Endothelial cell (in vitro differentiated cells): ENCODE measurements around the gene PLCB3. TPM values are rescaled to one million over a fixed set of nuclear protein-coding genes. Genes with fewer than 3 reads are reported as not detected.

Source experiments
- DNase-seq: peaks from one replicate; pipeline ENCODE4 v3.0.0; 2021; ENCODE audit warnings: low spot score
- H3K27ac Mint-ChIP-seq: one replicate; pipeline ENCODE4 v1.8.0; 2021; ENCODE audit warnings: mixed read lengths, inconsistent platforms; ENCODE audit not compliant: unreplicated experiment
- H3K27me3 Mint-ChIP-seq: one replicate; pipeline ENCODE4 v1.8.0; 2021; ENCODE audit warnings: mild to moderate bottlenecking, moderate library complexity, mixed read lengths, inconsistent platforms; ENCODE audit not compliant: unreplicated experiment
- H3K36me3 Mint-ChIP-seq: one replicate; pipeline ENCODE4 v1.8.0; 2021; ENCODE audit warnings: mild to moderate bottlenecking, low read depth, mixed read lengths, inconsistent platforms; ENCODE audit not compliant: unreplicated experiment
- H3K4me1 Mint-ChIP-seq: one replicate; pipeline ENCODE4 v1.8.0; 2021; ENCODE audit warnings: mild to moderate bottlenecking, mixed read lengths, inconsistent platforms; ENCODE audit not compliant: unreplicated experiment
- H3K4me3 Mint-ChIP-seq: one replicate; pipeline ENCODE4 v1.8.0; 2021; ENCODE audit warnings: mild to moderate bottlenecking, mixed read lengths, inconsistent platforms; ENCODE audit not compliant: unreplicated experiment
- H3K9me3 Mint-ChIP-seq: one replicate; pipeline ENCODE4 v1.8.0; 2021; ENCODE audit warnings: mixed read lengths, inconsistent platforms; ENCODE audit not compliant: unreplicated experiment
- total RNA-seq: library from RNA; stranded (reverse); fragmentation: NEBNext Ultra II Directional; extraction: Animal tissue kit (Norgen Biotek cat#: 25700); gene quantifications from one replicate; pipeline ENCODE4 v1.2.1, GENCODE V29; 2021; ENCODE audit not compliant: unreplicated experiment
- TF ChIP-seq, protein P1 (sequence below): fragments of 200-600 bp; sonication (generic); IDR thresholded peaks from one replicate; pipeline ENCODE4 v1.5.0; 2021; ENCODE audit warnings: antibody characterized with exemption; ENCODE audit not compliant: unreplicated experiment

Gene PLCB3
- total RNA-seq, 1 donor from 2014 or later = 51.0 TPM

DNA sequence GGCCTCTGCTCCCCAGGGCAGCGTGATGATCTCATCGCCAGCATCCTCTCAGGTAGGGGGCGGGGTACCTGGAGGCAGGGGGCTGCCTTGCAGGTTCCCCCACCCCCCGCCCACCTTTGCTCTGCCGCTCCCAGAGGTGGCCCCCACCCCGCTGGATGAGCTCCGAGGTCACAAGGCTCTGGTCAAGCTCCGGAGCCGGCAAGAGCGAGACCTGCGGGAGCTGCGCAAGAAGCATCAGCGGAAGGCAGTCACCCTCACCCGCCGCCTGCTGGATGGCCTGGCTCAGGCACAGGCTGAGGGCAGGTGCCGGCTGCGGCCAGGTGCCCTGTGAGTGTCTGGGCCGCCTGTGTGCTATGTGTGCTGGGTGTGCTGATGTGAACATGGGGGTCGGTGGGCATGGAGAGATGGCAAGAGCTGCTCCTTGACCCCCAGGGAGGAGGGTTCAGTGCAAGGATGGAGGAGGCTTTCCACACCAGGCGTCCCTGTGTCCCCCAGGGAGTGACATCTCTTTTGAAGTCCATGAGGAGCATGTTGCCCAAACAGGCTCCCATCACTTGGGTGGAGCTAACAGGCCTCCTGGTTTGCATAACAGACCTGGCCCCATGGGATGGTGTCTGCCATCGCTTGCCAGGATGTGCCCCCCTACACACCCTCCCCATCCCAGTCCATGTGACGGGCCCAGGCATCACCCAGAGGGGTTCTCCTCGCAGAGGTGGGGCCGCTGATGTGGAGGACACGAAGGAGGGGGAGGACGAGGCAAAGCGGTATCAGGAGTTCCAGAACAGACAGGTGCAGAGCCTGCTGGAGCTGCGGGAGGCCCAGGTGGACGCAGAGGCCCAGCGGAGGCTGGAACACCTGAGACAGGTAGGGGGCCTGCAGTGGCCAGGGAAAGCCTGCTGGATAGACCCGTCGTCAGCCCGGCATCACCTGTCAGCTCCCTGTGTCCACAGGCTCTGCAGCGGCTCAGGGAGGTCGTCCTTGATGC lies 14.1 kb downstream of the PLCB3 start:
- H3K4me1 Mint-ChIP-seq = peaks cover 21% of the 10 kb centered on the region
- no peaks in the 10 kb centered on the region for H3K9me3 Mint-ChIP-seq
- peaks cover 23% of the 10 kb centered on the region for H3K27me3 Mint-ChIP-seq
- DNase-seq = no peak
- no peak overlapping the region for H3K4me3 Mint-ChIP-seq
- H3K27ac Mint-ChIP-seq = no peak overlapping the region
- TF ChIP-seq, protein P1, sequence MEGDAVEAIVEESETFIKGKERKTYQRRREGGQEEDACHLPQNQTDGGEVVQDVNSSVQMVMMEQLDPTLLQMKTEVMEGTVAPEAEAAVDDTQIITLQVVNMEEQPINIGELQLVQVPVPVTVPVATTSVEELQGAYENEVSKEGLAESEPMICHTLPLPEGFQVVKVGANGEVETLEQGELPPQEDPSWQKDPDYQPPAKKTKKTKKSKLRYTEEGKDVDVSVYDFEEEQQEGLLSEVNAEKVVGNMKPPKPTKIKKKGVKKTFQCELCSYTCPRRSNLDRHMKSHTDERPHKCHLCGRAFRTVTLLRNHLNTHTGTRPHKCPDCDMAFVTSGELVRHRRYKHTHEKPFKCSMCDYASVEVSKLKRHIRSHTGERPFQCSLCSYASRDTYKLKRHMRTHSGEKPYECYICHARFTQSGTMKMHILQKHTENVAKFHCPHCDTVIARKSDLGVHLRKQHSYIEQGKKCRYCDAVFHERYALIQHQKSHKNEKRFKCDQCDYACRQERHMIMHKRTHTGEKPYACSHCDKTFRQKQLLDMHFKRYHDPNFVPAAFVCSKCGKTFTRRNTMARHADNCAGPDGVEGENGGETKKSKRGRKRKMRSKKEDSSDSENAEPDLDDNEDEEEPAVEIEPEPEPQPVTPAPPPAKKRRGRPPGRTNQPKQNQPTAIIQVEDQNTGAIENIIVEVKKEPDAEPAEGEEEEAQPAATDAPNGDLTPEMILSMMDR = no peak
- H3K36me3 Mint-ChIP-seq = peaks cover 17% of the 10 kb centered on the region

DNA sequence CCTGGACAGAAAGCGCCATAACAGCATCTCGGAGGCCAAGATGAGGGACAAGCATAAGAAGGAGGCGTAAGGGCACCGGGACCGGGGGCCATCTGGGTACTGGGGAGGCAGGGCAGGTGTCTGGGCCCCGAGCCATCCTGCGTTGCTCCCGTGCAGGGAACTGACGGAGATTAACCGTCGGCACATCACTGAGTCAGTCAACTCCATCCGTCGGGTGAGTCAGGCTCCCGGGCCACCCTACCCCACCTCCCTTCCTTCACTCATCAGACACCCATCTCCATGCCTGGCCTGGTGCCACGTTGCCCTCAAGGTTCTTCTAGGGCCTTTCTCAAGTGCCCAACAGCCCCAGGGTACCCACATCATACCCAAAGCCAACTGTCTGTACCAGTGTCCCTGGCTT lies 15.0 kb downstream of the PLCB3 start:
- H3K27me3 Mint-ChIP-seq = peaks cover 23% of the 10 kb centered on the region
- peaks cover 17% of the 10 kb centered on the region for H3K36me3 Mint-ChIP-seq
- DNase-seq = no peak
- peaks cover 21% of the 10 kb centered on the region for H3K4me1 Mint-ChIP-seq
- no peak overlapping the region for H3K27ac Mint-ChIP-seq
- no peak overlapping the region for H3K4me3 Mint-ChIP-seq
- TF ChIP-seq, protein P1 = no peak
- H3K9me3 Mint-ChIP-seq = no peaks in the 10 kb centered on the region

DNA sequence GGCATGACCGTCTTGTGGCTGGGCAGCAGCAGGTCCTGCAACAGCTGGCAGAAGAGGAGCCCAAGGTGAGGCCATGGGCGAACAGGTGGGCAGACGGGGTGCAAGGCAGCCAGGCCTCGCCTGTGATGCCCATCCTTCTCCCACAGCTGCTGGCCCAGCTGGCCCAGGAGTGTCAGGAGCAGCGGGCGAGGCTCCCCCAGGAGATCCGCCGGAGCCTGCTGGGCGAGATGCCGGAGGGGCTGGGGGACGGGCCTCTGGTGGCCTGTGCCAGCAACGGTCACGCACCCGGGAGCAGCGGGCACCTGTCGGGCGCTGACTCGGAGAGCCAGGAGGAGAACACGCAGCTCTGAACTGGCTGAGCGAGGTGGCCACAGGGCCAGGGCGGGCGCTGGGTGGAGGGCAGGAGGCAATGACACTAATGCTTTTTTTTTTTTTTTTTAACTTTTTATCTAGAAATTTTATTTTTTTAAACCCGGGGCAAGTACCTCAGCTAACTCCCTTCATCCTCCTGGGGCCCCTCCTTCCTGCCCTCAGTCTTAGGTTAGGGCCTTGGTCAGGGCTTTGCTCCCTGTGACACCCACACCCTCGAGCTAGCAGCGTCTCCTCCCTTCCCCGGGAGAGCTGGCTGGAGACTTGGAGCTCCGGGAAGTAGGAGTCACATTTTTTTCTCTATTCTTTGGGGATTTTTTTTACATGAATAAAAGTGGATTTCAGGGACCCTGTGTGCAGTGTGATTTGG lies 16.0 kb downstream of the PLCB3 start:
- Mint-ChIP-seq H3K27me3 (peaks cover 20% of the 10 kb centered on the region), H3K27ac (no peak overlapping the region), H3K36me3 (peaks cover 17% of the 10 kb centered on the region), H3K9me3 (no peaks in the 10 kb centered on the region), H3K4me3 (peak overlapping the region; percentile 59), H3K4me1 (peaks cover 21% of the 10 kb centered on the region)
- no peak for DNase-seq
- TF ChIP-seq, protein P1 = no peak

DNA sequence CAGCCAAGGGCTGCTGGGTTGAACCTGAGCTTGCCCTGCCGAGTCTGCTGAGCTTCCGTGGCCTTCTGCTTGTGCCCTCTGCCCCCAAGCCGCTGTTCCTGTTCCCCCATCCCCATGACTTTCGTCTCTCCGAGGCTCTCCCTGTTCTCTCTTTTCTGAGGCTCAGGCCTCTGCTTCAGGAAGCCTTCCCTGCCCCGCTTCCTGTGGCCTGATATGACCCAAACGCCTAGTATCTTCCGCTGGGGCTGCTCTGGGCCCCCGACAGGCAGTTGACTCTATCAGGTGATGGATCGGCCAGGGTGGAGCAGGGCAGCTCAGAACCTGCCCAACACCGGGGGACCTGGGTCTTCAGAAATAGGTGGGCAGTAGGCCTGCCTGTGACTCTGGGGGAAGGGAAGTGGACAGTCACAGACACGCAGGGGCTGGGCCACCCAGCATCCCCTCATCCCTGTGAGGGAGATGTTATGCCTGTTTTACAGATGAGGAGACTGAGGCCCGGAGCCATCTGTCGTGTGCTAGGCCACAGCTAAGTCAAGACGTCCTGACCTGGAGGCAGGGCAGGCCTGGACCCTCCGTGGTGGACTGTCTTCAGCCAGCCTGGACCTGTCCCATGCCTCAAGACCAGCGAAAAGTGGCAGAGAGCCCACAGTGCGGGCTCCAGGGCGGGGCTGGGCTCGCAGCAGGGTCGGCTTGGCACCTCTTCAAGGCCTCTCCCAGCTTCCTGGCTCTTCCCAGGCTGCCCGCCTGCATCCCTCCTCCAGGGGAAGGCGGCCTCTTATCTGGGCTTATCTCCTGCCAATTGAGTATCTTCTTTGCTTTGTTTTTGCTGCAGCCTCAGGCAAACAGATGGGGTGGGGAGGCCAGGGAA lies 16.9 kb downstream of the PLCB3 start:
- peaks cover 17% of the 10 kb centered on the region for H3K4me1 Mint-ChIP-seq
- no peak for DNase-seq
- H3K9me3 Mint-ChIP-seq = no peaks in the 10 kb centered on the region
- peaks cover 20% of the 10 kb centered on the region for H3K27me3 Mint-ChIP-seq
- H3K36me3 Mint-ChIP-seq = peaks cover 14% of the 10 kb centered on the region
- TF ChIP-seq, protein P1 = no peak
- peak overlapping the region; percentile 87 for H3K4me3 Mint-ChIP-seq
- H3K27ac Mint-ChIP-seq = peak overlapping the region; percentile 95
